GM19467 (cell line): ENCODE data around the gene EFCAB10.

Source experiments
- ATAC-seq: cut with Tn5 transposase; IDR thresholded peaks from one replicate; pipeline ENCODE4 v1.9.1; 2021; ENCODE audit warnings: mild to moderate bottlenecking, moderate library complexity; ENCODE audit not compliant: unreplicated experiment

Gene EFCAB10, protein sequence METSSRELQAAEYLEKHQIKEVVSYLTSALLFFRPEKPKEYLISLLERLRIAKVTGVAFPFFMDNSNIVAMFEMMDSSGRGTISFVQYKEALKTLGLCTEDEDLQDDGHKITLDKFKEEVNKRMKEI

GRCh38 chr7:105581066-105581811 lies at the start of gene EFCAB10:
EFCAB10 (minus strand) TSS chr7:105581493; CDS start chr7:105581463, 30 bp downstream.
- ATAC-seq = peak; percentile 79

DNA sequence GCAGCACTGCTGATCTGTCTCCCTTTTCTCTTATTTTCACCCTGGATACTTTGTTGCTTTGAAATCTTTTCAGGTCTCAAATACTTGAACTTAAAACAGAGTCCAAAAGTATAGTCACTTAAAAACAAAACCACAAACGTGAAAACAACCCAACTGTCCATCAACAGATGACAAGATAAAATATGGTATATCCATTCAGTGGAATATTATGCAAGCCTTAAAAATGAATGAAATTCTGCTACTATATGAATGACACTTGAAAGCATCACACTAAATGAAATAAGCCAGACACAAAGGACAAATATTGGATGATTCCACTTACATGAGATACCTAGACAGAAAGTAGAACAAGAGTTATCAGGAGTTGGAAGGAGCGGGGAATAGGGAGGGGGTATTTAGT lies 44.7 kb upstream of the EFCAB10 start:
- no peak for ATAC-seq

GRCh38 chr7:105623906-105624305 lies 42.6 kb upstream of the EFCAB10 start:
- no peak for ATAC-seq

DNA sequence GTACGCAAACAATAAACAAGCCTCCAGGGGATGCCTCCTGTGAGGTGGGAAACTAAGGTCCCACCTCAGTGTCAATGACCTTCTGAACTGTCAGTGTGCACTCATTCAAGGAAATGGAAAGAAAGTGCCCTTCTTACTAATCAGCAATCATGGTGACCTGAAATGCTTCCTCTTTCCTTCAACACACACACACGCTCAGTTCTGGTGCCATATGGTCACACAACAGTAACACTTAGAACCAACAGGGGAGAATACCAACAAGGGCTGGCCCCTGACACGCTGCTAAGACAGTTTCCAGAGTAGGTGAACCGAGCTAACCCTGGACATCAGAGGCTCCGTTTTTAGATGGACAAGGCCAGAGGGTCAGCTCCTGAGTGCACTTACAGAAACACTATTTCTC lies 42.1 kb upstream of the EFCAB10 start:
- no peak for ATAC-seq

DNA sequence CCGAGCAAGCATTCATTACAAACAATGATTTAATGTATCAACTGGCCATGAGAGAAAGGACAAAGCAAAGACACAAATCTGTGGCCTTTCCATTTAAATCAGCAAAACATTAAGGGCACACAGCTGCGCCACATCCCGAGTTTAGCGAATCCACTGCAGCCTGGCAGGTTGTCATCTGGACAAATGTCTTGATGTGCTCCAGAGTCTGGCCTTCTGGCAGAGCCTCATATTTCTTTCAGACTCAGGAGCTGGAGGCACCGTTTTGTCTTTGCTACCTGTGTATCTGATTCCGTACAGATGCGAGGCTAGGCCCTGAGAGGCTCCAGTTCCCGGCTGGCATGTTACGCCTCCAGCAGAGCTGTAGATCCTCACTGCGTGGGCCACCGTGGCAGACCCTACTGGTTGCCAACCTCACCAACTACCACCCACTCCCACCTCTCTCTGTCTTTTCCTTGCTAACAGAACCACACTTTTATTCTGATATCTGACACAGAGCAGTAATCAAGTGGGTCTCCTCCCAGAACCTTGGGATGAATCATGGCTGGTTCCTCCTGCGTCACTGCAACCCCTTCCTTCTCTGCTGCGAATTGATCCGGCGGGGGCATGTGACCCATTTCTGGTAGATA lies 40.9 kb upstream of the EFCAB10 start:
- ATAC-seq = no peak

DNA sequence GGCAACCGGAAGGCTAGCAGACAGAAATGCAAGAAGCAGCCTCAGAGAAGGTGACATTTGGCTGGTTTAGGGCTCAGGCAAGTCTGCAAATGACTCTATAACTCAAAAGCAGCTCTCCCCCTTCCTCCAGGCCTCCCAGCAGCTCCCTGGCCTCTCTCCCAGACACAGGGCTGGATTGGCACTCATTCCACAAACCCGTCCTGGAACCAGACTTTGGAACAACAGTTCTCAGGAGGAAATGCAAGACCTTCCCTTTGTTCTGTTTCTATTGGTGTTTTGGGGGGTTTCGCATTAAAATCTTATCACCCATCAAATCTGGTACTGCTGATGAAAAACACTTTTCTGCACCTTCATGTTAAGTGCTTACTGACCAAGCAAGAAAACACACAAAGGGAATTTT lies 40.3 kb upstream of the EFCAB10 start:
- ATAC-seq = no peak

- ATAC-seq = no peak
Measured at GRCh38 chr7:105621176-105621575, 39.9 kb upstream of the EFCAB10 start.

DNA sequence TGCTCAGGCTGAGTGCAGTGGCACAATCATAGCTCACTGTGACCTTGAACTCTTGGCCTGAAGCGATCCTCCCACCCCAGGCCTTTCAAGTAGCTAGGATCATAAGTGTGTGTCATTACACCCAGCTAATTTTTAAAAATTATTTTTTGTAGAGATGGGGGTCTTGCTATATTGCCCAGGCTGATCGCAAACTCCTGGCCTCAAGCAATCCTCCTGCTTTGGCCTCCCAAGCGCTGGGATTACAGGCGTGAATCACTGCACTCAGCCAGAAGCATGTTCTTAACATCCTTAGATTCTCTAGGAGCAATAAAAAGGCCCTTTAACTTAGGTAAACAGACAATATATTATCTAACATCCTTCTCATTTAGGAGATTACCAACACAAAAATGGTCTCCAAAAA lies 38.3 kb upstream of the EFCAB10 start:
- no peak for ATAC-seq

- ATAC-seq = no peak
Measured at GRCh38 chr7:105618016-105618296, 36.7 kb upstream of the EFCAB10 start.

GRCh38 chr7:105617280-105618015 lies 36.2 kb upstream of the EFCAB10 start:
- ATAC-seq = no peak

DNA sequence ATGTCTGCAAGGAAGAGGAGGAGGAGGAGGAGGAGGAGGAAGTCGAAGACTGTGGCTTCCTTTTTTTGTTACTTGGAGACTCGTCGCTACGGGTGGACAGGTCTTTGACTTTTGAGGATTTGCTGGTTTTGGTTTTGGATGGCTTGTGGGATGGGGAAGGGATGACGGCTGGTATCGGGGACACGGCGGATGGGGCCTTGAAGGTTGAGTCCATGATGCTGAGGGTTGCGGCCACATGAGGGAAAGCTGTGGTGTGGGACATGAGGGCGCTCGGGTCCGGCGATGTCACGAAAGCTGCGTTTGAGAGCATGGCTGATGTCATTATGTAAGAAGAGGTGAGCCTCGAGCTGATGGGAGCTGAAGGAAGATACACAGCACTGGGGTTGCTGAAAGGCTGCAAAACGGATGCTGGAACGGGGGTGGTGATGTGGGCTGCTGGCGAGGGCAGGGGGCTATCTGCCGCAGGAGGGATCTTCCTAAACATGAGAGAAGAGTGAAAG lies 33.1 kb upstream of the EFCAB10 start:
- no peak for ATAC-seq

GRCh38 chr7:105613611-105614330 lies 32.5 kb upstream of the EFCAB10 start:
- no peak for ATAC-seq

- no peak for ATAC-seq
Measured at GRCh38 chr7:105612806-105613205, 31.5 kb upstream of the EFCAB10 start.

DNA sequence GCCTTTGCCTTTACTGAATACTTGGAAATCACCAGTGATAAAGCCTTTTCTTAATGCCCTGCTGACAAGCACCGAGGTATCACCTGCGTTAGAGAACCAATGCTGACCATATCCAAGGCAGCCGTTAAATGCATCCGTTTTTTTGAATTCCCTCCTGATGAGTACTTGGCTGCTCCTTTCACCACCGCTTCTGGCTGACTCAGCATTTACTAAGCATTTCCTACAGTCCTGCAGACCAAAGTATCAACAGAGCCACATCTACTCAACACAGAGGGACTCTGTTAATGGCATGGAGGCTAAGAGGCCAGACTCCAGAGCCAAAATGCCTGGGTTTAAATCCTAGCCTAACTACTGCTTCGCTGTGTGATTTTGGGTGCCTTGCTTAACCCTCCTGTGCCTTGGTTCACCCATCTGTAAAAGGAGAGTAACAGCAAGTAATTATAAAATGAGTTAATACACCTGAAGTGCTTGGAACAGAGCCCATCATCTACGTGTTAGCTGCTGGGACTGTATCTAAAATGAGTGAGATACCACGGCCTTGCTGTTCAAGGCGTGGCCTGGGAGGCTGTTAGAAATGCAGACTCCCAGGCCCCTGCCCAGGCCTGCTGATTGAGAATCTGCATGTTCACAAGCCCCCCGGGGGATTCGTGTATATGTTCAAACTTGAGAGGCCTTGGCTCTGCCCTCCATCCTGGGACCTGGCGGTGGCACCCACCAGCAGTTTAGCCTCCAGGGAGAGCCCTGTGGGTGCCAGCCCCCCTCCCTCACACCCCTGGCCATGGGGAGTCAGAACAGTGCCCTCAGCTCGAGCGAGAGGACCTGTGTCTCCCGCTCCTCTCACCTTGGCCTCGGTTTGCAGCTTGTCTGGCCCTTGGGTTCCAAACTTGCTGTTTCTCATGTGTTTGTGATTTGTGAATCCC lies 30.8 kb upstream of the EFCAB10 start:
- no peak for ATAC-seq

DNA sequence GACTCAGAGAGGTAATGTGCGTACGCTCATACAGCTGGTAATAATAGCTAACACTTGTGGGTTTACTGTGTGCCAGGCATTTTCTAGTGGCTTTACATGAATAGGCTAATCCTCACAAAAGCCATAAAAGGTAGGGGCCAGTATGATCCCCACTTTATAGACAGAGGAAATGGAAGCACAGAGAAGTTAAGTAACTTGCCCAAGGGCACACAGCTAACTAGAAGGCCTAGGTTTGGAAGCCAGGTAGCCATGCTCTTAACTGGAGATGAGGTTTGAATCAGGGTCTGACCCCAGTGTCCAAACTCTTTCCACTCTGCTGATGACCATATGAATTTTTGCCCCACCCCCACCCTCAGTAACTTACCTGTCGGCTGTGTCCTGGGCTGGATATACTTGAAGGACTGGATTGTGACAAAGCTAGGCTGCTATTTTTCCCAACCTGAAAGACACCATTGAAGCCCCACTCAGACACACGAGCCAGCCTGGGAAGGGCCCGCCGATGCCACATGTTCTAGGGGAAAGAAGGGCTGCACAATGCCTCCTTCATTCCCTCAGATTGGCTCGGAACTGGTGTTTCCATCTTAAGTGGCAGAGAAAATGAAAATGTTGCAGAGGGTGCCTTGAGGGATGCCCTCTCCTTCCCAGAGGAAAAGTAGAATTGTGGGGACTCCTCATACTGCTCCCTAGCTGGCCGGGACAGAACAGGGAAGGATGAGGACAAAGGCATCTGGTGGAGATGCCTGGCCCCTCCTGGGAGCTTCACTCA lies 29.1 kb upstream of the EFCAB10 start:
- ATAC-seq = no peak

GRCh38 chr7:105602325-105603305 lies 21.3 kb upstream of the EFCAB10 start:
- ATAC-seq = no peak

GRCh38 chr7:105600720-105601550 lies 19.6 kb upstream of the EFCAB10 start:
- ATAC-seq = no peak
